Lower leg skin (tissue), 3 donors: ENCODE results near the gene TESK1.

ENCODE experiments used
- POLR2A ChIP-seq, 2 donors: fragments of 450-650 bp; IDR thresholded peaks; one replicate each; pipeline ENCODE4 v1.6.1; 2016 to 2017; ENCODE audit warnings: antibody characterized with exemption in 2 of 2, mild to moderate bottlenecking in 1 of 2, moderate library complexity in 1 of 2
- TF ChIP-seq, protein P1 (sequence below), 3 donors: fragments of 450-650 bp; IDR thresholded peaks; one replicate each; pipeline ENCODE4 v1.5.1; 2016; ENCODE audit warnings: antibody characterized with exemption in 3 of 3, mild to moderate bottlenecking in 3 of 3, moderate library complexity in 2 of 3

DNA sequence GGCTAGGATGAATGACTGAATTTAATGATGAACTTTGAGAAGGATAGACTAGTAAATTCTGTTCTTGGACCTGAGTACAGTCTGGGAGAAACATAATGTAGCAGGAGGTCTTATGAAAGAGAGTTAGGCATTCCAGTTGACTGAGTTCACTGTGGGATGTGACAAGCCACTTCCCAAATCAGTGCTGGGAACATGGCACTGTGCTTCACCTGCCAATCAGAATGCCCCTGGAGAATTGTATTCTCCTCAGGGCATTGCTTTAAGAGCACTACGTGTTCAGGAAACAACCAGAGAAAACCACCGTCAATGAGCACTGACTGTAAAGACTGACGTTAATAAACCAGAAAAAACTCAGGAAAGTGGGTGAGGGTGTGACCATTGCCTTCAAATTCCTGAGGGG is 54.3 kb downstream of the TESK1 start:
- TF ChIP-seq, protein P1, sequence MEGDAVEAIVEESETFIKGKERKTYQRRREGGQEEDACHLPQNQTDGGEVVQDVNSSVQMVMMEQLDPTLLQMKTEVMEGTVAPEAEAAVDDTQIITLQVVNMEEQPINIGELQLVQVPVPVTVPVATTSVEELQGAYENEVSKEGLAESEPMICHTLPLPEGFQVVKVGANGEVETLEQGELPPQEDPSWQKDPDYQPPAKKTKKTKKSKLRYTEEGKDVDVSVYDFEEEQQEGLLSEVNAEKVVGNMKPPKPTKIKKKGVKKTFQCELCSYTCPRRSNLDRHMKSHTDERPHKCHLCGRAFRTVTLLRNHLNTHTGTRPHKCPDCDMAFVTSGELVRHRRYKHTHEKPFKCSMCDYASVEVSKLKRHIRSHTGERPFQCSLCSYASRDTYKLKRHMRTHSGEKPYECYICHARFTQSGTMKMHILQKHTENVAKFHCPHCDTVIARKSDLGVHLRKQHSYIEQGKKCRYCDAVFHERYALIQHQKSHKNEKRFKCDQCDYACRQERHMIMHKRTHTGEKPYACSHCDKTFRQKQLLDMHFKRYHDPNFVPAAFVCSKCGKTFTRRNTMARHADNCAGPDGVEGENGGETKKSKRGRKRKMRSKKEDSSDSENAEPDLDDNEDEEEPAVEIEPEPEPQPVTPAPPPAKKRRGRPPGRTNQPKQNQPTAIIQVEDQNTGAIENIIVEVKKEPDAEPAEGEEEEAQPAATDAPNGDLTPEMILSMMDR (IDR thresholded peaks at IDR 0.05), result no peak
- no peak for TF ChIP-seq POLR2A (IDR thresholded peaks at IDR 0.05)
